GM21381 (cell line): ENCODE data around the gene NCBP2L.

Experiments
- ATAC-seq: cut with Tn5 transposase; IDR thresholded peaks from one replicate; pipeline ENCODE4 v1.9.1; 2021; ENCODE audit warnings: mild to moderate bottlenecking, moderate library complexity; ENCODE audit not compliant: unreplicated experiment

Gene NCBP2L

GRCh38 chrX:107752043-107752442 is 25.5 kb upstream of the NCBP2L start:
- ATAC-seq: no peak

GRCh38 chrX:107752714-107753113 is 24.8 kb upstream of the NCBP2L start:
- ATAC-seq: no peak

- ATAC-seq: no peak
Measured at GRCh38 chrX:107753187-107753586, 24.3 kb upstream of the NCBP2L start.

GRCh38 chrX:107755721-107756120 is 21.8 kb upstream of the NCBP2L start:
- no peak for ATAC-seq

- ATAC-seq: no peak
Measured at GRCh38 chrX:107758231-107758766, 19.2 kb upstream of the NCBP2L start.

- ATAC-seq: no peak
Measured at GRCh38 chrX:107760304-107761077, 17.0 kb upstream of the NCBP2L start.

GRCh38 chrX:107763647-107764046 is 13.9 kb upstream of the NCBP2L start:
- ATAC-seq: no peak

- ATAC-seq: no peak
Measured at GRCh38 chrX:107764845-107765608, 12.5 kb upstream of the NCBP2L start.

GRCh38 chrX:107766470-107767150 is 10.9 kb upstream of the NCBP2L start:
- no peak for ATAC-seq

GRCh38 chrX:107768051-107768450 is 9.5 kb upstream of the NCBP2L start:
- no peak for ATAC-seq

GRCh38 chrX:107769581-107770317 is 7.8 kb upstream of the NCBP2L start:
- no peak for ATAC-seq

GRCh38 chrX:107773206-107773605 is 4.3 kb upstream of the NCBP2L start:
- no peak for ATAC-seq

GRCh38 chrX:107773906-107774435 is 3.6 kb upstream of the NCBP2L start:
- no peak for ATAC-seq

- ATAC-seq: peak; percentile 23
Measured at GRCh38 chrX:107775000-107775733, 2.4 kb upstream of the NCBP2L start.

- peak; percentile 78 for ATAC-seq
Measured at GRCh38 chrX:107775734-107776511, 1.6 kb upstream of the NCBP2L start, which contains the start of gene TSC22D3. Gene TSC22D3 (minus strand): TSS chrX:107775787. CDS start chrX:107775419, 368 bp downstream.

- ATAC-seq: peak; percentile 73
Measured at GRCh38 chrX:107776649-107777535, 641 bp upstream of the NCBP2L start.

GRCh38 chrX:107780525-107780924 is 3.0 kb downstream of the NCBP2L start:
- no peak for ATAC-seq

- no peak for ATAC-seq
Measured at GRCh38 chrX:107787827-107788226, 10.3 kb downstream of the NCBP2L start.
